Ureter (tissue), 1 donor: ENCODE measurements around the gene PON2. TPM values are rescaled to one million over a fixed set of nuclear protein-coding genes. Genes with fewer than 3 reads are reported as not detected.
A peak's percentile ranks its signal among the peaks of the same experiment; 100 is the strongest.
"Not testable (repeated sequence)": the region's sequence is repeated elsewhere in the genome, so short reads cannot be mapped to it uniquely, and the experiment has no call there.

Experiments used
- DNase-seq: peaks from one replicate; pipeline ENCODE4 v3.0.0-alpha.2; 2020; ENCODE audit warnings: low spot score
- total RNA-seq: library from RNA; stranded (reverse); gene quantifications from one replicate; pipeline ENCODE4 v1.2.4, GENCODE V29; 2023
- donor health status: DM: yes; HTN: yes; CAD: no.

Gene PON2
- 76.1 TPM for total RNA-seq

GRCh38 chr7:95434557-95435421 is at the start of gene PON2:
Gene PON2, minus strand, starts transcription at chr7:95435028. Its CDS starts 77 bp downstream, at chr7:95434951.
- DNase-seq: peak; percentile 70

GRCh38 chr7:95482424-95482823 is 47.6 kb upstream of the PON2 start:
- no peak for DNase-seq

- no peak for DNase-seq
Measured at GRCh38 chr7:95481271-95482165, 46.7 kb upstream of the PON2 start.

- DNase-seq: no peak
Measured at GRCh38 chr7:95479992-95480624, 45.3 kb upstream of the PON2 start.

DNA sequence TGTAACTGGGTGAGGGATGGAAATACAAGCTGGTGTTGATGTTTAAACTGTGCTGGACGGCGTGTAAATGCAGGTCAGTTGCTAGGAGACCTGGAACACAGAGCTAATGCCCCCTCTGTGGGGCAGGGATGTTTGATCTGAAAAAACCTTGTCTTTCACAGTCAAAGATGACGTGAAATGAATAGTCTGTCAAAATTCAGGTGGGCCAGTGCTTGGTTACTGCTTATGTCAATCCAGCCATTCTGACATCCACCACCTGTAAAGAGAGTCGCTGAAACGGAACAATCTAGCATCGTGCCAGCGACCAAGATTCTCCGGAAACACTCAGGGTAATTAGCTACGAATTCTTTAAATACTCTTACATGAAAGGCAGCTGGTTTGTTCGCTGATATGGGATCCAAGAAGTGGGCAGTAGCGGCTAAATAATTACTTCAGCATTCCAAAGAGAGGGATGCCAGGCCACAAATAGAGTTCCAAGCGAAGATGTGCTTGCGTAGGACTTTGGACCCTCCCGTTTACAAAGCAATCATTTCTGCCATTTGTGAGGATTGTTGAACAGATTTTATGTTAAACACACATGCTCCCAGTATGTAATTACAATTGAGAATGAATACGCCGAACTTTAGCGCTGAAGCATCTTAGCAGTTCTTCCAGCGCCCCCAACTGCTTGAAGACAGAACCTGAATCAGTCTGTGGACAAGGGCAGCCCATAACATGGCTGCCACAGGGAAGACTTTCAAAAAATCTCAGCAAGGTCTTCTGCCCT is 43.6 kb upstream of the PON2 start:
- DNase-seq: no peak

- peak; percentile 55 for DNase-seq
Measured at GRCh38 chr7:95476904-95477594, 42.2 kb upstream of the PON2 start.

- DNase-seq: no peak
Measured at GRCh38 chr7:95476072-95476847, 41.4 kb upstream of the PON2 start.

- no peak for DNase-seq
Measured at GRCh38 chr7:95473276-95473985, 38.6 kb upstream of the PON2 start.

GRCh38 chr7:95472581-95473161 is 37.8 kb upstream of the PON2 start:
- no peak for DNase-seq

DNA sequence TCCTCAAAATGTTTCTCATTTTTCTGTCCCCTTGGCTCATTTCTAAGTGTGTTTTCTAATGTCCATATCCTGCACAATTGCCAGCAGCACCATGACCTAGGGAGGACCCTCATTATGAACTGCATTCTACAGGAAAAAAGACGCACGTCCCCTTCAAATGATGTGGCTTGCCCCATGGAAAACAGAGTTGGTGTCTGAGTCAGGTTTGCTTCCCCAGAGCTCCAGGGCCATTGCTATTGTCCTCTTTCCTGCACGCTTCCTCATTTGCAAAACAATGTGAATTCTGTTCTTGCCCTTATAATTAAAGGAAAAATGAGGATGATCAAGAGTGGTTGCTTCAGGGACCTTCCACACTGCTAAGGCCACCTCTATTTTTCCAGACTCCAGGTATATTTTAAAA is 36.2 kb upstream of the PON2 start:
- DNase-seq: no peak

DNA sequence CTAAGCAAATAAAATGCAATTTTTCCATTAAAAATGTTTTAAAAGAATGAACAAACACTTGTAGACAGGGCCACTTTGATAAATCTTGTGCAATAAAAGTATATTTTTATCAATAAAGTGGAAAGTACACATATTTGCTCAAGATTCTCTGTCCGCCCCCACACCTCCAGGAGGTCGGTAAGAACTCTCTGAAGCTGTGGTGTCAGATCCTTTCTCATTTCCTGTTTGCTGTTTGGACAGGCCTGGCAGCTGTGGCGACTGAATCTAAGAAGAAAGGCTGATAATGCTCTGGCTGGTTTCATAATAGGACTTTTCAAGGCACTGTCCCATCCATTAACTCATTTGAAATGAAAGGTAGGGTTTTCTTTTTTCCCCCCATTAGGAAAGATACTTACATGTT is 35.6 kb upstream of the PON2 start:
- DNase-seq: no peak

- DNase-seq: no peak
Measured at GRCh38 chr7:95469848-95470247, 35.0 kb upstream of the PON2 start.

GRCh38 chr7:95469187-95469586 is 34.4 kb upstream of the PON2 start:
- no peak for DNase-seq

DNA sequence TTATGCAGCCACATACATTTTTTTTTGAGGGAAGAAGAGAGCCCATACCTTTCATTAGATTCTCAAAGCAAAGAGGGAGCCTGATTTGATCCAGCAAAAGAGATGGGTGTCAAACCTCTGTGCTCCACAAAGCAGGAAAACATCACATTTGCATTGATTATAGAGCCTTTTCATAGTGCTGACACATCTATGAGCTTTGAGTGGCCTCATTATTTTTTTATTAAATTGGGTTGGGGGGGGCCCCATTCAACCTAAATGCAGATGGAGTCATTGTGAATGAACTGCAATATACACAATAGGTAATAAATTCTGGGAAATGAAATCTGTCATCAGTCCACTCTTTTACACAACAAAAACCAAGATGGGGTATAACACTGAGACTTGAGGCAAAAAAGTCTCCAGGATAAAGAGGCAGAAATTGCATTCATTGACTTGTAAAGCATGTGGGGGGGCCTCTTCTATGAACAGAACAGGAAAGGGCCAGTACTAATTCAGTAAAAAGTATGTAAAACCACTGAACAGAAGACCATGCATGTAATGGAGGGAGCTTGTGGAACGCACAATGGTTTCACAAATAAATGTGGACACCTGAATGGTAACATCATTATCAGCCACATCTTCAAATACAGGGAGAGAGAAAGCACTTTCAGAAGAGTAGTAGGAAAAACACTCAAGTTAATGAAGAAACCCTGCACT is 33.2 kb upstream of the PON2 start:
- DNase-seq: no peak

DNA sequence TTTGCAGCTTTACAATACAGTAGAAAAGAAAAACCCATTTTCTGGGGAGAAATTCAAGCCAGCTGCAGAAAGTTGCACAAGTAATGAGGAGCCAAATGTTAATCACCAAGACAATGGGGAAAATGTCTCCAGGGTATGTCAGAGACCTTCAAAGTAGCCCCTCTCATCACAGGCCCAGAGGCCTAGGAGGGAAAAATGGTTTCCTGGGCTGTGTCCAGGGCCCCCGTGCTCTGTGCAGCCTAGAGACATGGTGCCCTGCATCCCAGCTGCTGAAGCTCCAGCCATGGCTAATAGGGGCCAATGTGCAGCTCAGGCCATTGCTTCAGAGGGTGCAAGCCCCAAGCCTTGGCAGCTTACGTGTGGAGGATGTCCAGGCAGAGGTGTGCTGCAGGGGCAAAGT is 25.8 kb upstream of the PON2 start:
- not testable (repeated sequence) for DNase-seq

- no peak for DNase-seq
Measured at GRCh38 chr7:95457947-95458346, 23.1 kb upstream of the PON2 start.

GRCh38 chr7:95454438-95455045 is 19.7 kb upstream of the PON2 start:
- DNase-seq: no peak

DNA sequence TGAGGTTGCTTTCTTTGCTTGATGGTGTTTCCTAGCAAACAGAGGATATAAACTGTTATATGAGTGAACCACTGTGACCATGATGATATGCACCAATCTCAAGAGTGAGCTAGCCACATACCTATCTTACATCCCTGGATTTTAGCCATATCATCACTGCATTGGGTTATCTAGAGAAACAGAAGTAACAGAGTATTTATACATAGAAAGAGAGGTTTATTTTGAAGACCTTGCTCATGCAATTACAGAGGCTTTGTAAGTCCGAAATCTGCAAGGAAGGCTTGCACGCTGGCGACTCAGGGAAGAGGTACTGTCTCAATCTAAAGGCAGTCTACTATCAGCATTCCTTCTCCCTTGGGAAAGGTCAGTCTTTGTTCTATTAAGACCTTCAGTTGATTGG is 11.8 kb upstream of the PON2 start:
- no peak for DNase-seq
